Body of pancreas (tissue), 4 donors: ENCODE results near the gene TBC1D14.

Experiments used
- CTCF ChIP-seq, 7 experiments: fragments of 450-650 bp in 4 of 7; fragments of 200-600 bp in 3 of 7; sonication (generic) in 3 of 7; IDR thresholded peaks; one replicate each; pipeline ENCODE4 v1.5.1; 2016 to 2019; ENCODE audit warnings: antibody characterized with exemption in 7 of 7
- POLR2A ChIP-seq, 3 donors: fragments of 450-650 bp; IDR thresholded peaks; one replicate each; pipeline ENCODE4 v1.6.1; 2016; ENCODE audit warnings: antibody characterized with exemption in 3 of 3, mild to moderate bottlenecking in 2 of 3

- TF ChIP-seq CTCF (IDR thresholded peaks at IDR 0.05) = no peak
- TF ChIP-seq POLR2A (IDR thresholded peaks at IDR 0.05) = no peak
Observed at GRCh38 chr4:6916587-6917460, 7.2 kb downstream of the TBC1D14 start.
